Skeletal muscle tissue (tissue), 4 donors: ENCODE measurements around the gene MRTFA. TPM values are rescaled to one million over a fixed set of nuclear protein-coding genes. Genes with fewer than 3 reads are reported as not detected.
"Not testable (repeated sequence)": the region's sequence is repeated elsewhere in the genome, so short reads cannot be mapped to it uniquely, and the experiment has no call there.

Experiments
- H3K27ac ChIP-seq: one replicate; pipeline ENCODE4 v1.7.0; 2013; ENCODE audit warnings: mild to moderate bottlenecking, low read depth, low read length, inconsistent platforms
- H3K27me3 ChIP-seq, 3 donors: one replicate each; pipeline ENCODE4 v1.7.0; 2013; ENCODE audit warnings: low read length in 3 of 3; ENCODE audit not compliant: control insufficient read depth in 3 of 3, insufficient read depth in 3 of 3
- H3K36me3 ChIP-seq, 3 donors: one replicate each; pipeline ENCODE4 v1.7.0; 2013; ENCODE audit warnings: low read length in 3 of 3; ENCODE audit not compliant: control insufficient read depth in 3 of 3, insufficient read depth in 3 of 3
- H3K4me1 ChIP-seq, 3 donors: one replicate each; pipeline ENCODE4 v1.7.0; 2013; ENCODE audit warnings: low read length in 3 of 3, mild to moderate bottlenecking in 3 of 3; ENCODE audit not compliant: control insufficient read depth in 3 of 3, insufficient read depth in 3 of 3
- H3K4me3 ChIP-seq, 3 donors: one replicate each; pipeline ENCODE4 v1.7.0; 2013; ENCODE audit warnings: low read length in 3 of 3
- H3K9ac ChIP-seq, 3 donors: one replicate each; pipeline ENCODE4 v1.7.0; 2013; ENCODE audit warnings: low read length in 3 of 3, mild to moderate bottlenecking in 3 of 3, moderate library complexity in 2 of 3, low read depth in 1 of 3
- H3K9me3 ChIP-seq, 3 donors: one replicate each; pipeline ENCODE4 v1.7.0; 2013; ENCODE audit warnings: low read length in 3 of 3; ENCODE audit not compliant: control insufficient read depth in 3 of 3
- total RNA-seq: library from RNA; depleted of rRNA; stranded (reverse); fragments of >200 nt; gene quantifications from one replicate; pipeline ENCODE4 v1.2.3, GENCODE V29; 2014
- donor health status: Osteomylitis.

MRTFA gene
- total RNA-seq, 1 donor from 2014 or later, result 25.6 TPM

DNA sequence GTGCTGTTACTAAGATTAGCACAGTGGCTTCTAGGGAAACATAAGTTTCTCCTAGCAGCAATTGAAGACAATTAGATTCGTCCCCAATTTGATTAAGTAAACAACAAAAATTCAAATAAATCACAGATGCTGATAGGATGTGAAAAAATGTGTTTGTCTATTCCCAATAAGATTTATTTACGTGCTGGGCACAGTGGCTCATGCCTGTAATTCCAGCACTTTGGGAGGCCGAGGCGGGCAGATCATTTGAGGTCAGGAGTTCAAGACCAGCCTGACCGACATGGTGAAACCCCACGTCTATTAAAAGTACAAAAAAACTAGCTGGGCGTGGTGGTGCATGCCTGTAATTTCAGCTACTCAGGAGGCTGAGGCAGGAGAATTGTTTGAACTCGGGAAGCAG, 128.5 kb downstream of the MRTFA start:
- not testable (repeated sequence) for H3K27ac ChIP-seq, H3K9me3 ChIP-seq, H3K9ac ChIP-seq, H3K36me3 ChIP-seq, H3K27me3 ChIP-seq, H3K4me3 ChIP-seq
- H3K4me1 ChIP-seq, result peaks cover 32 to 45% (median 43%) of the 10 kb centered on the region in 3 donors

DNA sequence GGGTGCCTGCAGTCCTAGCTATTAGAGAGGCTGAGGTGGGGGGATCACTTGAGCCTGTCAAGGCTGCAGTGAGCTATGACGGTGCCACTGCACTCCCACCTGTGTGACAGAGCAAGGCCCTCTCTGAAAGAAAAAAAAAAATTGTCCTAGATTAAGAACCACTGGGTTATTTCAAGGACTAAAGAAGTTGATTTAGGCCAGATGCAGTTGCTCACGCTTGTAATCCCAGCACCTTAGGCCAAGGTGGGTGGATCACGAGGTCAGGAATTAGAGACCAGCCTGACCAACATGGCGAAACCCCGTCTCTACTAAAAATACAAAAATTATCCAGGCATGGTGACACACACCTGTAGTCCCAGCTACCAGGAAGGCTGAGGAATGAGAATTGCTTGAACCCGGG, 129.0 kb downstream of the MRTFA start:
- H3K9me3 ChIP-seq, result no peaks in the 10 kb centered on the region
- peak overlapping the region in 1 of 3 donors; percentile 14 for H3K9ac ChIP-seq
- no peaks in the 10 kb centered on the region for H3K36me3 ChIP-seq
- H3K4me1 ChIP-seq, result peaks cover 32 to 47% (median 42%) of the 10 kb centered on the region in 3 donors
- no peaks in the 10 kb centered on the region for H3K27me3 ChIP-seq
- H3K27ac ChIP-seq, result no peak overlapping the region
- no peak overlapping the region for H3K4me3 ChIP-seq

DNA sequence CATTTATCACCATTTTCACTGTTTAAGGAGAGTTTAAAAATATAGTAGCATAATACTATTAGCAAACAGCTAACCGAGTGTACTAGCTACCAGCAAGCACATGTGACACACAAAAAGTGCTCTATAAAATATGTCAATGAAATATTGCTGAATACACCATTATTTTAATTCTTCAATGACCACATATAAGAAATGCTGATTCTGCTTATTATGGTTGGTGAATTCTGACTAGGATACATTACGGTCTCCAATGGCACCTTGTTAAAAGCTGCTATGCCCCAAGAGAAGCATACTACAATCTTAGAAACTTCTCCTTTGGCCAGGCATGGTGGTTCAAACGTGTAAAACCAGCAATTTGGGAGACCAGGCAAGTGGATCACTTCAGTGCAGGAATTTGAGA, 129.8 kb downstream of the MRTFA start:
- Histone ChIP-seq H3K4me3 (no peak overlapping the region), H3K36me3 (no peaks in the 10 kb centered on the region), H3K27ac (no peak overlapping the region), H3K9me3 (no peaks in the 10 kb centered on the region), H3K4me1 (peaks cover 27 to 40% (median 35%) of the 10 kb centered on the region in 3 donors), H3K27me3 (no peaks in the 10 kb centered on the region), H3K9ac (no peak overlapping the region)

DNA sequence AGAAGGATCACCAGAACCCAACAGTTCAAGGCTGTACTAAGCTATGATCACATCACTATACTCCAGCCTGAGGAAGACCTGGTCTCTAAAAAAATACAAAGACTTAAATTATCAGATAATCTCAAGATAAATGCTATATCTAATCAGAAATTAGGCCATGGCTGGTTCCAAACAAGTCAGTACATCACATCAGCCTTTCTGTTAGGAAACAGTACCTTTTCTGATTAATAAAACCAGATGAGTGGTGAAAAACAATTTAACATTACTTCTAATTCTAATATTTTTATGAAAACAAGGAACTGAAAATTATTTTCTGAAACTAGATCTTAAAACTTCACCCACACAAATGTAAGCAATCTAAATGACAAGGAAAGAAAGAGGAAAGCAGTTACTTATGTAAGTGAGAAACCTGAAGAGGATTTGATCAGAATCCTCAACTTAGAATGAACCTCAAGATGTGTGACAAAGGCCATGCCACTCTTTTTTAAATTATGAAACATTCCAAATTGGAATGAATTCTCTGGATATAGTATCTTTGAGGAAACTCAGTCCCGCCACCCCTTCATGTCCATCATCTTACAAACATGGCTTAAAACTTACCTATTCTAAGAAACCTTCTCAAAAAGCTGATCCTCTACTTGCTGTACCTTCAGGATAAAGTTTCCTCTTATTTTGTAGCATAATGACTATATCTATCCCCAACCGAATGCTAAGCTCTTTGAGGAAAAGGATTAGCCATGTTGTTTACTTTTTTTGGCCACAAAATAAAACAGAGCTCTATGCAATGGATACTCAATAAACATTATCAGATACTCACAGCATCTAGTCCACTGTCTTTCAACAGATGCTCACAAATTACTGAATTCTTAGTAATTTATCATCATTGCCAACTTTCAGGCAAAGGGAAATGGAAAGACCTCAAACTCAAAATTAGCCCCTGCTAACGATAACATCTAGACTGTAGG, 132.0 kb downstream of the MRTFA start:
- no peaks in the 10 kb centered on the region for H3K9me3 ChIP-seq
- H3K4me1 ChIP-seq, result peaks cover 12 to 24% (median 20%) of the 10 kb centered on the region in 3 donors
- no peaks in the 10 kb centered on the region for H3K27me3 ChIP-seq
- no peaks in the 10 kb centered on the region for H3K36me3 ChIP-seq
- no peak overlapping the region for H3K4me3 ChIP-seq
- no peak overlapping the region for H3K9ac ChIP-seq
- H3K27ac ChIP-seq, result no peak overlapping the region

DNA sequence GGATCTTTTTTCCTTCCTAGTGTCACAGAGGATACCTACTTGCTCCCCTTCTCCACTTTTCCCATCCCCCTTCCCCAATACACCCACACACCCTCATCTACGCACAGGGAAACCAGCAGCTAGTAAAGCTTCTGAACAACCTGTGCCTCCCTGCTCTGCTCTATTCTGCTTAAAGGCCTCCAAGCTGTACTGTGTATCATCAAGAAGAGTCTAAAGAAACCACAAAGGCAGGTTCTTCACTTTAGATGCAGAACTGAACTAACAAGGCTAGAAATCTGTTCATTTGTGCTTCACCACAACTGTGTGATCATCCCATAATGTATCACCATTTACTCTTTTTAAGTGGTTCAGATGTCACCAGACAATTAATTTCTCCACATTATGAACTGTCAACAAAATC, 133.6 kb downstream of the MRTFA start:
- Histone ChIP-seq H3K4me1 (peaks cover 2 to 19% (median 7%) of the 10 kb centered on the region in 3 donors), H3K4me3 (no peak overlapping the region), H3K27me3 (no peaks in the 10 kb centered on the region), H3K27ac (no peak overlapping the region), H3K9ac (no peak overlapping the region), H3K9me3 (no peaks in the 10 kb centered on the region), H3K36me3 (no peaks in the 10 kb centered on the region)

DNA sequence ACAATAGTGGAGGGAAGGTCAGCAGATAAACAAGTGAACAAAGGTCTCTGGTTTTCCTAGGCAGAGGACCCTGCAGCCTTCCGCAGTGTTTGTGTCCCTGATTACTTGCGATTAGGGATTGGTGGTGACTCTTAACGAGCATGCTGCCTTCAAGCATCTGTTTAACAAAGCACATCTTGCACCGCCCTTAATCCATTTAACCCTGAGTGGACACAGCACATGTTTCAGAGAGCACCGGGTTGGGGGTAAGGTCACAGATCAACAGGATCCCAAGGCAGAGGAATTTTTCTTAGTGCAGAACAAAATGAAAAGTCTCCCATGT, 136.1 kb downstream of the MRTFA start:
- H3K4me3 ChIP-seq, H3K27me3 ChIP-seq, H3K27ac ChIP-seq, H3K9ac ChIP-seq, H3K9me3 ChIP-seq, H3K36me3 ChIP-seq: not testable (repeated sequence)
- peaks cover 2 to 15% (median 3%) of the 10 kb centered on the region in 3 donors for H3K4me1 ChIP-seq

DNA sequence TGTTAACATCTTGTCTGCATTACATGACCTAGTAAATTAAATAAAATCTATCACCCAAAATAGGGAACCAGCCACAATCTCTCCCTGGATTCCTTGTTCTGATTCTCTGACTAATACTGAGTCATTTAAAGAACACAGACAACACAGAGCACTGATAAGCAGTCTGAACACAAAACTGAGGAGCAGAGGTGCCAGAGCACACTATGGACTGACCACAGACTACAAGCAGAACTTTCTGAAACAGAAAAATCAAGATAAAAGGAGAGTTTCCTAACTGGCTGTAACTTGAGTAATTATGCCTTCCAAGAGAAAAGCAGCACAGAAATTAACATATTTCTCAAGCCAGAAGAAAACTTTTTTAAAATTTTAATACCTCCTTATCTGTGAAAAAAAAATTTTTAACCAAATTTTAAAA, 137.3 kb downstream of the MRTFA start:
- no peaks in the 10 kb centered on the region for H3K27me3 ChIP-seq
- peaks cover 2 to 15% (median 3%) of the 10 kb centered on the region in 3 donors for H3K4me1 ChIP-seq
- no peaks in the 10 kb centered on the region for H3K36me3 ChIP-seq
- no peak overlapping the region for H3K9ac ChIP-seq
- no peak overlapping the region for H3K27ac ChIP-seq
- no peak overlapping the region for H3K4me3 ChIP-seq
- H3K9me3 ChIP-seq, result no peaks in the 10 kb centered on the region

DNA sequence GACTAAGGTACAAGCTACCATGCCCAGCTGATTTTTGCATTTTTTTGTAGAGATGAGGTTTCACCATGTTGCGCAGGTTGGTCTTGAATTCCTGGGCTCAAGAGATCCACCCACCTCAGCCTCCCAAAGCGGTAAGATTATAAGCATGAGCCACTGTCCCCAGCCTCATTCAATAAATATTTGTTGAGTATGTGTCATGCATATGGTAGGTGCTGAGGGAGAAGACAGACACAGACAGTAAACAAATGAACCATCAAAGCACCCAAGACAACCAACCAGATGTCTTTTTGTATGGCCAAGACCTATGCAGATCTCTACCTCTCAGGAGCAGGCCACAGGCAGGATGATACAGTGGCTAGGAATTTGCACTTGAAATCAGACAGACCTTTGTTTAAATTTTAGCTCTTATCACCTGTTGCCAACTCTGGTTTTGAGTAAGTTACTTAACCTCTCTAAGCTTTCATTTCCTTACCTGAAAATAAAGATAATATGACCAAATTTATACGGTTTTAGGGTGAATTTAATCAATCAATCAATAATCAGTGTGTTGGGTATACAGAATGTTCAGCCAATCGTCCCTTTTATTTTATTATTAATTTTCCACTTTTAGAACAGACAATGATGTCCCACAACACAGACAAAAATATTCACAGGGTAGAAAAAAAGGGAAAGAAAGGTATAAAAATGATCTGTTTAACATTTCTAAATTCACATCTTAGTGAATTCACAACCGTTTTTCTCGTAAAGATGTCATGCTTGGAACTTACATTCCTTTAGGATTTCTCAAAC, 137.9 kb downstream of the MRTFA start:
- Histone ChIP-seq H3K27ac (no peak overlapping the region), H3K36me3 (peaks cover 0 to 1% (median 0%) of the 10 kb centered on the region in 3 donors), H3K4me1 (peaks cover 2 to 15% (median 4%) of the 10 kb centered on the region in 3 donors), H3K9ac (no peak overlapping the region), H3K4me3 (no peak overlapping the region), H3K27me3 (no peaks in the 10 kb centered on the region), H3K9me3 (no peaks in the 10 kb centered on the region)

DNA sequence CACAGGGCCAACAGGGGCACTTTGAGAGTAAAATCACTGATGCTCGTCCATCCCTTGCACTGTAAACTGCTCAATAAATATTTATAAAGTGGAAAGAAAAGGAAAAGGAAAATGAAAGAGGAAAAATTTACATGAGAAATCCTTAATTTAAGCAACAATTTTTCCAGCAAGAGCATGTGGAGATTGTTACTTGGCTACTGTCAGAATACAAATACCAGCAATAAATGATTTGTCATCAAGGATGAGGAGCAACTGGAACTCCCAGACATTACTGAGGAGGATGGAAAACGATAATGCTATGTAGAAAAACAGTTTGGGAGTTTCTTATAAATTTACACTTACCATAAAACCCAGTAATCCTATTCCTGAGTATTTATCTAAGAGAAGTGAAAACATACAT, 143.1 kb downstream of the MRTFA start:
- no peaks in the 10 kb centered on the region for H3K27me3 ChIP-seq
- peaks cover 23 to 33% (median 27%) of the 10 kb centered on the region in 3 donors for H3K4me1 ChIP-seq
- no peaks in the 10 kb centered on the region for H3K9me3 ChIP-seq
- H3K9ac ChIP-seq, result no peak overlapping the region
- no peak overlapping the region for H3K4me3 ChIP-seq
- peaks cover 0 to 3% (median 0%) of the 10 kb centered on the region in 3 donors for H3K36me3 ChIP-seq
- H3K27ac ChIP-seq, result peak overlapping the region; percentile 81
